Stimulated activated CD8-positive, alpha-beta memory T cell treated with anti-CD3 and anti-CD28 coated beads, Interleukin-12 subunit alpha, Interleukin-12 subunit beta, amount 100 ng/mL, for 24 hours (primary cell): ENCODE data around the gene AQP5.

Experiments used
- DNase-seq: peaks from one replicate; pipeline ENCODE4 v3.0.0-alpha.2; 2020; ENCODE audit errors: extremely low read depth

AQP5 gene

GRCh38 chr12:49964849-49965624, 3.4 kb downstream of the AQP5 start:
- DNase-seq: no peak

DNA sequence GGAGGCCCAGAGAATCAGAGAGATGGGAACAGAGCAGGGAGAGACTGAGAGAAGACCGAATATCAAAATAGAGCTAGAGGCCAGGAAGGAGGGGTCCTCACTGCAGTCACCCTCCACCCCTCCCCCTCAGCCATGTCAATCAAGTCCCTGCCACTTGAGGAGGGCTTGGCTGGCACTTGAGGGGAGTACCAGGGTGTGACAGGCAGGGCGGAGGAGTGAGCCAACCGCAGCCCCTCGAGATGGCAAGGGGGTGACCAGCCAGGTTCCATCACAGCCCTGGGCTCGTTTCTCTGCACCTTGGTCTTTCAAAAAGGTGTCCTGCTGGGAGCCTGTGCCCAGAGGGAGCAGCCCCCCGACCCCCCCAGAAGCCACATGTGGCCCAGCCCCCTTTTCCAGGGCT, 4.2 kb downstream of the AQP5 start:
- DNase-seq: no peak

- DNase-seq: no peak
Measured at GRCh38 chr12:49966511-49967041, 4.9 kb downstream of the AQP5 start.

DNA sequence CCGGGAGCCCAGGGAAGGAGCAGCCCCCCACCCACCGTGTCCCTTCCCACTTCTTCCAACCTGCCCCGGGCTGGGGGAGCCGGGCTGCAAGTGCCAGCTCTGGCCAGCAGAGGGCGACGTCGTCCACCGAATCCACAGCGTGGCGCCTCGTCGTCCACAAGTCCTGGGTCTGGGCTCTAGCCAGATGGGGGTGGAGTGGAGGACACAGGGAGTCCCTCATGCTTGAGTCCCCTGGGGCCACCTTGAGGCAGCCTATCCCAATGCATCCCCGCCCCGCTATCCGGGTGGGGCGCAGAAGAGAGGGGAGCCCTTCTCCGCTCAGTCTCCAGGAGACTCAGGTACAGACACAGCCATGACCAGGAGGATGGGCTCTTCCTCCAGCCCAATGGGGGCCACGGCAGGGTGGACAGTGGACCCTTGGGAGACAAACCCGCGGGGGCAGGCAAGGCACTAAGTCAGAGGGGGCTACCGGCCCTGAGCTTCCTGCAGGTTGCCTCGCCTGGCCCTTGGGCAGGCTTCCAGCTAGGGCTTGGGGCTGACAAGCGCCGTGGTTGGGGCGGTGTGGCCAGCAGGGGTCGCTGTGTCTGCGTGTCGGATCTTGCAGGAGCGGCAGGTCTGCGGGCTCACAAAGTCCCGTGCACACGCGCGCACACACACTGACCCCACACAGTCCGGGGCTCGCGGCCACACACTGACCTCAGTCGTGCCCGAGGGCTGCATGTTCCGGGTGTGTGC, 5.5 kb downstream of the AQP5 start:
- DNase-seq: peak; percentile 76

DNA sequence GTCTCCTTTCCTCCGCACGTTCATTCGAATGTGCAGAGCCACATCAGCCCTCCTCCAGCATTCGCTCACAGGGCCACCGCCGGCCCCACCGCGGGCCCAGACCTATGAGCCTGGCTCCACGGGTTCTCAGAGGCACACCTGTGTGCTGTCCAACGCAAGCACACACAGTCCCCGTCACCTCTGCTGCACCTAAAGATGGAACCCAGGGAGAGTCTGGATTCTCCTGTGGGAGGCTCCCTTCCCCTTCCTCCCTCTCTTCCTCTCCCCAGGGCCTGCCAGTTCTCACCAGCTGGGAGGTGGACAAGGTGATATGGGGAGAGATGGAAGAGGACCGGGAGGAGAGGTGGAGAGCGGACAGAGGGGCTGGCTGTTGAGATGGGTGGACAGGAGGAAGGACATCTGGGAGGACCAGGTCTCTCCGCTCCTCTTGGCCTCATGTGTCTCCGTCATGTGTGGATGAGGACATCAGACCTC, 6.1 kb downstream of the AQP5 start:
- no peak for DNase-seq

- no peak for DNase-seq
Measured at GRCh38 chr12:49968471-49968870, 6.8 kb downstream of the AQP5 start.

DNA sequence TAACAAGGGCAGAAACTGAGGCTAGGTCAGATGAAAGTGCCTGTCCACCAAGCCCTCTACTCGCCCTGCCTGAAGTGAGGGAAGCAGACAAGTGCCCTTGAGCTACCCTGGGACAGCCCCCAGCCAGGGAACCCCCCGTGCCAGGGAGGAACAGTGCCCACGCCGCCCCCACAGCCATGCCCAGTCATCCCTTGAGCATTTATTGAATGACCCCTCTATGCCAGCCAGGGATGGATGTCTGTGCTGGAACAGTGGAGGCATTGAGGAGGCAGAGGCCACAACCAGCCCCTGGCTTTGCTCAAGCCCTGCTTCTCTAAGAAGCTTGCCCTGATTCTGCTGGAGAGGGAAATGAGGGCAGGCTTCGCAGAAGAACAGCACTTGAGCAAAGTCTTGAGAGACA, 7.4 kb downstream of the AQP5 start:
- DNase-seq: no peak

- no peak for DNase-seq
Measured at GRCh38 chr12:49969651-49970429, 8.2 kb downstream of the AQP5 start.

- DNase-seq: no peak
Measured at GRCh38 chr12:49970658-49971057, 9.0 kb downstream of the AQP5 start.

- no peak for DNase-seq
Measured at GRCh38 chr12:49971141-49971540, 9.5 kb downstream of the AQP5 start.

GRCh38 chr12:49972129-49972528, 10.5 kb downstream of the AQP5 start:
- DNase-seq: no peak

- no peak for DNase-seq
Measured at GRCh38 chr12:49972641-49973360, 11.1 kb downstream of the AQP5 start, which contains the start of gene AQP6. TSS of gene AQP6 (plus strand) at chr12:49972947. CDS start at chr12:49973174, 227 bp downstream.

- DNase-seq: no peak
Measured at GRCh38 chr12:49973361-49973830, 11.7 kb downstream of the AQP5 start.

DNA sequence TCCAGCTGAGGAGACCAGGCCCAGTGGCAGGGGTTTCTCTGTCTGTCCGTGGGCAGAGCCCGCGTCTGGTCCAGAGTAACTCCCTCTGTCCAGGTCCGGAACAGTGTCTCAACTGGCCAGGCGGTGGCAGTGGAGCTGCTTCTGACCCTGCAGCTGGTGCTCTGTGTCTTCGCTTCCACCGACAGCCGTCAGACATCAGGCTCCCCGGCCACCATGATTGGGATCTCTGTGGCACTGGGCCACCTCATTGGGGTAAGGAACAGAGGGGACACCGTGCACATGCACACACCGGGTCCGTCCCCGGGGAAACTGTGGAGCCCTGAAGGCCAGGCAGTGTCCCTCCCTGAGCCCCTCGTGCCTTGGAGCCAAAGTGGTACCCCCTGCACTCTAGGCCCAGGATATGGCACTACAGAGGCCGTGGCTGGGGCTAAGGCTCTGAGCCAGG, 12.6 kb downstream of the AQP5 start:
- DNase-seq: no peak

- DNase-seq: no peak
Measured at GRCh38 chr12:49974677-49975317, 13.1 kb downstream of the AQP5 start.

- no peak for DNase-seq
Measured at GRCh38 chr12:49975318-49975761, 13.7 kb downstream of the AQP5 start.

DNA sequence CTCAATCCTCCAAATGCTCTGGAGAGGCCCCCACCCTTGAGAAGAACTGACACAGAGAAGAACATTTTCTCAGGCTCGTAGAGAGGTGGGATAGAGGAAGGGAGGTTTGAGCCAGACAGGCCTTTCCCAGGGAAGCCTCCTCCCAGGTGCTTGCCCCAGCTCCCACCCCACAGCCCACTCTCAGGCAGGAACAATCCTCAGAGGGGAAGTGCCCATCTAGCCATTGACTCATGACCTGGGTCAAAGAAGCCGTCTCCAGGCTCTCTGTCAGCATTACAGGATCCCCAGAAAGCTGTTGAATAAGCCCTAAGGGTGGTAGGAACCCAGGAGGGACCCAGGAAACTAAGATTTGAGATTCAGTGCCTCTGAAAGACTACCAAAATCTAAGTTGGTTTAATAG, 14.9 kb downstream of the AQP5 start:
- DNase-seq: no peak

GRCh38 chr12:49978125-49978524, 16.5 kb downstream of the AQP5 start:
- no peak for DNase-seq

GRCh38 chr12:49979016-49979586, 17.4 kb downstream of the AQP5 start:
- no peak for DNase-seq

DNA sequence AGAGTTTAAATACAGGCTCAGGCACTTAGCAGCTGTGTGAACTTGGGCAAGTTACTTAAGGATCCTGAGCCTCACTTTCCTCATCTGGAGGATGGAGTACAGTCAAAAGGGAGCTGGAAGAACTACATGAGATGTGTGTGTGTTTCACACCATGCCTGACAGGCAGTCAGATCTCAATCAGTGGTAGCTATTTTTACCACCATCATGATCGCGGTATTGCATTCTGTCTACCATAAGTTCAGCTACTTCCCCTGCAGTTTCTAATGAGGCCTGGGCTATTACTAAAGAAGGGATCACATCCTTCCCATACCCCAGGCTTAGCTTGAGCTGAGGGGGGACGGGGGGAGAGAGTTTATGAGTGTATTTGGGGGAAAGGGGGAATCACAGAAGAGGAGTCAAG, 18.1 kb downstream of the AQP5 start:
- DNase-seq: no peak
